A172 (cell line): Measurements from ENCODE around the gene STX3. TPM values are rescaled to one million over a fixed set of nuclear protein-coding genes. Genes with fewer than 3 reads are reported as not detected.
"Not testable (repeated sequence)": the region's sequence is repeated elsewhere in the genome, so short reads cannot be mapped to it uniquely, and the experiment has no call there.

Source experiments
- DNase-seq: peaks from one replicate; pipeline ENCODE4 v3.0.0-alpha.2; 2015; ENCODE audit warnings: low spot score
- total RNA-seq: library from RNA; depleted of rRNA; stranded (reverse); fragments of >200 nt; shearing (Covaris generic); gene quantifications from 2 replicates; pipeline ENCODE4 v1.2.3, GENCODE V29; 2014

STX3 gene
- total RNA-seq, 1 experiment from 2014 or later, result 70.0 TPM

DNA sequence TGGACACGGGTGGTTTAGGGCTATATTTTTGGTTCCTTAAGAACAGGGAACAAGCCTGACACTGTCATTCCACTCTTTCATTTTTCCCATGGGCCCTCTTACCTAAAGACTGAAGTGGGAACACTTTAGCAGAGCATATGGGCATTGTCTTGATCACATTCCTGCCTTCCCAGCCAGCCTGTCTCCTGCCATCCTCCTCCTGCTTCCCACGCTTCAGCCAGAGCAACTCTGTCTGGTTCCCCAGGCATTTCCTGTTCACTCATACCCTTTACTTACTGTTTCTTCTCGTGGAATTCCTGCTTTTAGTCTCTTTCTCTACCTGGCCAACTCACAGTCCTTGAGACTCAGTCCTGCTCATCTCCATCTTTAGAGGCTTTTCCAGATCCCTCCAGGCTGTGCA, 32.6 kb downstream of the STX3 start:
- DNase-seq, result peak; percentile 41

- no peak for DNase-seq
These were observed 36.5 kb downstream of the STX3 start for GRCh38 chr11:59791639-59792038.

- DNase-seq, result no peak
These were observed 37.3 kb downstream of the STX3 start for GRCh38 chr11:59792507-59792906.

DNA sequence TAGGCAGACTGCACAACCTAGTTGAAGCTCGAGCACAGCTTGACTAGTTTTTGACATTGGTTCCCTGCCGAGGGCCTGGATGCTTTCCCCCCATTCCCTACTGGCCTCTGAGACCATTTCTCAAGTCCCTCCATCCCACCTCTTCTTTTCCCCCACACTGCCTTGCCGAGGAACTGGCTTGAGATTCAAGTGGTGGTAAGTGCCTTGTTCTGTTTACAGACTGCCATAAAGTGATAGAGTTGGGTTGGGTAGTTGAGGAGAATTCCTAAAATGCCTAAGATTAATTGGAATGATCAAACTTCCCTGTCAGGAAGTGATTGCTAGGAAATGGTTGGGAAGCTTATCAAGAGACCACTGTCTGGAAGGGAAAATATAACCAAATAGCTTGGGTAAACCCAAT, 39.2 kb downstream of the STX3 start:
- no peak for DNase-seq

DNA sequence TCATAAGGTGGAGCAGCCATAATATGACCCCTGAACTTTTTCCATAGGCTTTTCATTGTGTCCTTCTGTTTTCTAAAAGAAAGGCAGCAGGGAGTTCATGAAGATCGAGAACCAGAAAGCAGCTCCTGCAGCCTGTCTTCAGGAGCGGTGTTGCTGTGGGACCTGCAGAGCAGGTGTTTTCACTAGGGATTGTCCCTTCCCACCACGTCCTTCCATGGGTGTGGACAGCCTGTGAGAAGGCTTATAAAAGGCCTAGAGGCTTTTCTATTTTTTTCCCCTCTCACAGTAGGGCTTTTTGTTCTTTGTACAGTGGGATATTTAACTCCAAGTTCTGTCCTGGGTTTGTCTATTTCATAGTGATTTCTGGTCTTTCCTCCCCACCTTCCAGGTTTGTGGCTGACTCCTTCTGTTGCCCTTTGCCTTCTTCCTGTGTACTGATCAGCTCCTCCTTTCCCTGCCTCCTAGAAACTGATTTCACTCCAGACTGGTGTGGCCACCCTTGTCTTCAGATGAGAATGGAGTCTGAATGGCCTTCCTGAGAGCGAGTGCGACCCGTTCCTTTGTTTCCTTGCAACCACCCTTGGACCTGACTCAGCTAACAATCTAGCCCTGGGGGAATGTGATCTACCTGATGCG, 45.3 kb downstream of the STX3 start:
- no peak for DNase-seq

DNA sequence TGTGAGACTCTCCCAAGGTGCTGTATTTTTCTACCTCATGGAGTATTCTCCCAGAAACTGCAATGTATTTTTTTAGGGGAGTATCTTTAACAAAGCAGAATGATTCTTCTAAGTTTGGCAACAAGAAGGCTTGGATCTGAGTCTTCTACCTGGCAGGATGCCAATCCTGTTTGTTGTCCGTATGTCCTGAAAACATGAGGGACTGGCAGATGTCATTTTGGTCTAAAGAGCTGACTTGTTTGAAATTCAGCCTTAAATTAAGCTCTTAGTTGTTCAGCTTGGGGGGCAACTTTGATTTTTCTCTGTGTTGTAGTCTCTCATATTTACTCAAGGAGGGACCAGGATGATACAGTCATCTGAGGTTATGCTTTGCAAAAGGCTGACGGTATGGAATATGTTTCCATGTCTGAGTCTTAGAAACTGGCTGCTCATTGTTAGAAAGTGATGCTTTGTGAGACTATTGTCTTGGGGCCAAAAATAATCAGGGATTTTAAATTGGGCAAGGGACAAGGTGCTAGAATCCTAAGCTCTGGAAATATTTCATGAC, 46.1 kb downstream of the STX3 start:
- no peak for DNase-seq

DNA sequence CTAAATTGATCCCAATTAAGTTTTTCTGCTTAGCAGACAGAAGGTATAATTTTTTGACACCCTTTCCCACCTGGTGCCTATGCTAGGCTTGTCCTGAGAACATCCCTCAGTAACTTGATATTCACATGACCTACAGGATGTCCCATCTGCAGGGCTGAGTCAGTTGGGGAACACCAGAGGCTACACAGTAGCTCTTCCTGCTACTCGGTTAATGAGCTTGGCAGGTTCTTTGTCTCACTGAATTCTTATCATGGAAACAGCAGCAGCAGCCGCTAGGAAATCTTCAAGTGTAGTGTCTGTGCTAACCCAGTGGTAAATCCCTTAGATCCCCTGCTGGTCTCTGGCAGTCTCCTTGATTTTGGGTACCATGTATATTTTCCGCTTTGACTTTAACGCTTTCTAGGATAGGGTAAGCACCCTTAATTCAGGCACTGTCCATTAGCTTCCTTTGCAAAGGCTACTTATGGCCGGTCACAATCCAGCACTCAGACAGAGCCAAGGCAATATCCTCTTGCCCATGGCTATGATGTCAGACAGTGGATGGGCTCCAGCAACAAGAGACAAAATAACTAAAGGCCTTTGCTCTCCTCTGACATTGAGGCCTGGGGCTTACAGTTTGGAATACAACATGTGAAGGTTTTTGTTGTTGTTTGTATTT, 46.9 kb downstream of the STX3 start:
- DNase-seq, result peak; percentile 65

DNA sequence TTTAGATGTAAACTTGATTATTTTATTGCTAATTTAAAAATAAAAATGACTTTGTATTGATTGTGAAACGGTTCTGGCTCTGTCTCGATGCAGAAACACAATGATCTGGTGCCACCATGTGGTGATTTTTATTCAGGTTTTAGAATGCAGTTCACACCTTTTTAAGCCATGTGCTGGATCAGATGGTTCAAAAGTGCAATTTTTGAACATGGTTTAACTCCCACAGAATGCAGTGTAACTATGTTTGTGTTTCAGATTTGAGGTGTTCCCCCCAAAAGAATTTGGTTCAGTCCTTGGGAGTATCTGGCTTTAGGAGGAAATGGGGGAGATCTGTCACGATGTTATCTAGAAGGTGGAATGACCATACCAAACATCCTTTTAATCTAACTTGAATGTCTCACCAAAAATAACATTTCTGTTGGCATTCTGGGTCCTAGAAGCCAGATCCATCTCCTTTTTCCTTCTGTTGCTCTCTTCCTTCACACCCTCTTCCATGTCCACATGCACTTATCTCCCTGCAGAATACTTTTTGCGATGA, 47.5 kb downstream of the STX3 start:
- peak; percentile 32 for DNase-seq

DNA sequence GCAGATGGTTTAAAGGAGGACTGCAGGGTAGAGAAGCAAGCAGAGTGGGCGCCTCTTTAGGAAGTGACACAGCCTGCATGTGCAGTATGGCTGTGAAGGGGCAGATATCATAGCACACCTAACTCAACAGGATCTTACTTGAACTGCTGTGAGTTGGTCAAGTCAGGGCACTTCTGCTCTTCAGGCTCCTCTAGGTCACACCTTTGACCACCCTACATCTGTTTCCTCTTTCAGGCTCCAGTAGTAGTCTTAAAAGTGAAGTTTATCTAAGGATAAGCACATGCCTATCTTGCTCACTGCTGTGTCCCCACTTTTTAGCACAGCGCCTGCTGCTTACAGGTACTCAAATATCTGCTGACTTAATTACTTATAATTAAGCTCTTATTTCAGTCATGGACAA, 48.9 kb downstream of the STX3 start:
- no peak for DNase-seq

DNA sequence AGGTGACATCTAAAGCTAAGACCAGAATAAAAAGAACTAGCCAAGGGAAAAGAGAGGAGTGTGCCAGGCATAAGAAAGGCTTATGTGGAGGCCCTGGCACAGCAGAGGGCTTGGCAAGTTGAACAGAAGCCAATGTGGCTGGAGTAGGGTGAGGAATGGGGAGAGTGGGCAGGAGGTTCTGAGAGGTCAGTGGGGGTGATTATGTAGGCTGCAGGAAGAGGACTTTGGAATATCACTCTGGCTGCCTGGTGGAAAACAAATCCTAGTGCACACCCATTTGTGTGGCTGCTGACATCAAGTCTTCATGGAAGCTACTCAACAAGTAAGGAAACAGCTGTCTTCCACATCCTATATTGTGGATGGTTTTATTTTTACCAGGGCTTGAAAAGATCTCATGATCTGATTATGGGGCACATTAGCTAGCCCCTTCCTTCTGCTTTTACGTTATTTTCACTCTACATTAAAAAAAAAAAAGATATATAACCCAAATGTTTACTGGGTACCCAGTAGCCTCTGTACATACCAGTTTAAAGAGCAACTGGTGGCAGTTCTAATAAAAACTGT, 52.0 kb downstream of the STX3 start:
- DNase-seq, result no peak

DNA sequence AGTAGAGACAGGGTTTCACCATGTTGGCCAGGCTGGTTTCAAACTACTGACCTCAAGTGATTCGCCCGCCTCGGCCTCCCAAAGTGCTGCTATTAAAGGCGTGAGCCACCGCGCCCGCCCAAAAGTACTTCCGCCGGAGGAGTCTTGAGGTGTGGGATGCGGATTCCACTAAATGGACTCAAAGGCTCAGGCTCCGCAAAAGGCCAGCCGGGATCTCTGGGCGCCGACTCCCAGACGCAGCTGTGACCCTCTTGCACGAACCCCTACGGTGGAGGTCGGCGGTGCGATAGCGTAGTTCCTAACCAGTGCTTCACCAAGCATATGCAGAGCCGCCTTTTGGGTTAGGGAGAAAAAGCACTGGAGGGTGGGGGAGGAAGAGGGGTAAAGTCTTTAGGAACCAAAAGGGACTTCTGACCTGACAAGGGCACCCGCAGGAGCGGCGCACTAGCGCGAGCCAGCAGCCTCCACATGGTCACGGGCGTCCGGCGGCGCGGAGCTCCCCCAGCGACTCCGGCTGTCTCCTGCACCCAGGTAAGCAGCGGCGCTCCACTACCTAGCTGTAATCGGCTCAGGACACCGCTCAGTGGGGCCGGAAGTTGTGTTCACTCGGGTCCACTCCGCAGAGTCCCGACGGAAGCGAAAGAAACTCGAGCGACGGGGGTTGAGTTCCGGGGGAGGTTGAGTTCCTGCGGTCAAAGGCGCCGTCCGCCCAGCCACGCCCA, 55.2 kb downstream of the STX3 start, which contains the start of gene MRPL16:
Gene MRPL16, minus strand, starts transcription at position 590 of the 722 bp plus-strand sequence. Its CDS starts 120 bp downstream, at position 470.
- peak; percentile 79 for DNase-seq

DNA sequence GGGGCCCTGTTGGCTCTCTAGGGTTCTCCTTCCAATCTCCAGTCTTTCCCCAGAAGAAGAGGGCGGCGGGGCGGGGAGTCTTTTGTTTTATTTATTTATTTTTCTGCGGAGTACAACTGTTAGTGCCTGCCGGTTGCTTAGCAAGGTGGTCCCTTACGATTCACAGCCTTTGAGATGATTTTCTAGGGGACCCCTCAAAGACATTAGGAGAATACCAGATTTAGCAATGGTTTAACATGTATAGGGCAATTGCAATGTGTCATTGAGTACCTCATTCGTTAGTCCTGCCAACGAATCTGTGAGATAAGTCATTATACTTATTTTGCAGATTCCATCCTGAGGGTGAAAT, 55.7 kb downstream of the STX3 start:
- DNase-seq, result no peak

GRCh38 chr11:59812220-59812619, 57.0 kb downstream of the STX3 start:
- no peak for DNase-seq

DNA sequence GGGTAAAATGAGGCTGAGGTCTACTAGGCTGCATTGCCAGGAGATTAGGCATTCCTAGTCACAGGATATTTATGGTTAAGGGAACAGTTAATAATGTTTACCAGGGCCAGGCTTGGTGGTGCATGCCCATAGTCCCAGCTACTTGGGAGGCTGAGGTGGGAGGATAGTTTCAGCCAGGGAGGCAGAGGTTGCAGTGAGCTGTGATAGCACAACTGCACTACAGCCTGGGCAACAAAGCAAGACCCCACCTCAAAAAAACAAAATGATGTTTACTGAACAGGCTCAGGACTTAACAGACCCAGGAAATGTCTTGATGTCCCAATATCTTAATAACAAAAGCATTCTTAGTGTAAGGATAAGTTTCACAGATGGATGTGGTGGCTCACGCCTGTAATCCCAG, 58.2 kb downstream of the STX3 start:
- no peak for DNase-seq

- DNase-seq, result no peak
These were observed 58.8 kb downstream of the STX3 start for GRCh38 chr11:59814021-59814420.

DNA sequence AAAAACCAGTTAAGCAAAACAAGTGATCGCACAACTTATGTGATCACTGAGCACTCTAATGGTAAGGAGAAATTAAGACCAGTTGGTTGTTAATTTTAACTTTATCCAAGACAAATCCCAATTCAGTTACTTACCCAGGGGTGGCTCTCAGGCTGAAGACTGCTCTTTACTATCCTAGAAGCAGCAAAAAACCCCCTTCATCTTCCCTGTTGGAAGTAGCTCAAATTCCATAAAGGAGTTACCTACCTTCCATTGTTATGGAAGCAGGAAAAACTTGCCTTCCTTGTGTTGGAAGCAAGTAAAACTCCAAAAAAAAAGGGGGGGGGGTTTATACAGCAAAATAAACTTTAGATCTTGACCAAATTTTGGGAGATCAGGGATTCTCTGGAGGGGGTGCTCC, 60.6 kb downstream of the STX3 start:
- no peak for DNase-seq

GRCh38 chr11:59816434-59816833, 61.3 kb downstream of the STX3 start:
- DNase-seq, result not testable (repeated sequence)

DNA sequence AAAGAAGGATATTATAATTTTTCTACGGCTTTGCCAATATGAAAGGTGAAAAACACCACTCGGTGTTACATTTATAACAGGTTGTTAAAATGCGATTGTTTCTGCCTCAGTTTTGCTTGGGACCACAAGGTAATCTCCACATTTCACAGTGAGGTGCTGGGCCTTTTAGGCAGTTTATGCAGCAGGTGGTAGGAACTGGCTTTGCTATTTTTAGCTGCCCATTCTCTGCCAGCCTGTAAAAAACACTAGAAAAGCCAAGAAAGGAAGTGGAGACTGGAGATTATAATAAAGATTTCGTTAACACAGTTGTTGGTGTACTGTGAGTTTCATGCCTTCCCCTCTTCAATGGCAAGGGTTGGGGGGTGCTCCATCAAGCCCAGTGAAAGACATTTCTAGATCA, 63.4 kb downstream of the STX3 start:
- DNase-seq, result no peak

- DNase-seq, result peak; percentile 66
These were observed 67.9 kb downstream of the STX3 start for GRCh38 chr11:59822989-59823566.

- no peak for DNase-seq
These were observed 74.2 kb downstream of the STX3 start for GRCh38 chr11:59829358-59829757.

DNA sequence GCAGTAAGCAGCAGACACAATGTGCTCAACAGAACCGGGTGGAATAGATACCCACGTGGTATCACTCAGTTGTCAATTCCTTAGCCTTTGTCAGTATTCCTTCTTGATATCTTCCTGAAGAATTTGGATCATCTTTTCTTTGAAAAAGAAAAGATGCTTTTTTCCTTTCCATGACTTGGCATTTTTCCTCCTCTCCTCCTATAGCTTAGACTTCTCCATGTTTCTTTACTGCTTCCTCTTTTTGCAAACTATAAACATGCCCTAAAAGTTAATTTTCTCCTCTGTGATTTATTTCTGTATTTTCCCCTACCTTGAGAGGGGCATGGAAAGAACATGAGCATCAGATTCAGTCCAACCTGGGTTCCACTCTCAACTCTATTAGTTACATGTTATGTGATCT, 78.4 kb downstream of the STX3 start:
- no peak for DNase-seq

DNA sequence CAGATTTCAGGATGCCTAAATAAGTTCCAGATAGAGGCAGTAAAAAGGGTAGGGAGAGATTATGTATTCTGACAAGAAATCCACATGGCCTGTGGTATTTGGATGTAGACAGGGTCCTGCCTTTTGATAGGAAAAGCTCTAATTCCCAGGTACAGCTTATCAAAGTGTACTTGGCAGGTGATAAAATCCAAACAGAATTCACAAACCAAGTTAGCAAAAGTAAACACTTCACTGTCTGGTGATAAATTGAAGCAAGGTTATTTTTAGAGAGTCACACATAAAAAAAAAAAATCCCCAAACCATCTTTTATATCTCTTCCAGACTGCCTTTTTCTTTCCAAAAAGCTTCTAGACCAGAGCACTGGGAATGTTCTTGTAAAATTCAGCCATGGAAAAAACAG, 84.4 kb downstream of the STX3 start:
- no peak for DNase-seq
